Stimulated activated memory B cell treated with anti-CD40 and anti-IgM and Interleukin-4, amounts not matched to agents 10 μg/mL and 1 μg/mL and 100 μg/mL, for 72 hours (primary cell): ENCODE data around the gene KIFC1.

Experiments
- ATAC-seq: fragments of 150-1000 bp; cut with Tn5 transposase; 2 replicates; pipeline ENCODE4 v1.10.0; 2021
- H3K27ac Mint-ChIP-seq: one replicate; pipeline ENCODE4 v1.8.0; 2022; ENCODE audit warnings: mild to moderate bottlenecking, mixed read lengths
- H3K27me3 Mint-ChIP-seq: one replicate; pipeline ENCODE4 v1.8.0; 2022; ENCODE audit warnings: mixed read lengths
- H3K36me3 Mint-ChIP-seq: one replicate; pipeline ENCODE4 v1.8.0; 2022; ENCODE audit warnings: mixed read lengths
- H3K4me1 Mint-ChIP-seq: one replicate; pipeline ENCODE4 v1.8.0; 2022; ENCODE audit warnings: mixed read lengths
- H3K4me3 Mint-ChIP-seq: one replicate; pipeline ENCODE4 v1.8.0; 2022; ENCODE audit warnings: mild to moderate bottlenecking, moderate library complexity, mixed read lengths
- H3K9me3 Mint-ChIP-seq: one replicate; pipeline ENCODE4 v1.8.0; 2022; ENCODE audit warnings: mixed read lengths

KIFC1 gene

DNA sequence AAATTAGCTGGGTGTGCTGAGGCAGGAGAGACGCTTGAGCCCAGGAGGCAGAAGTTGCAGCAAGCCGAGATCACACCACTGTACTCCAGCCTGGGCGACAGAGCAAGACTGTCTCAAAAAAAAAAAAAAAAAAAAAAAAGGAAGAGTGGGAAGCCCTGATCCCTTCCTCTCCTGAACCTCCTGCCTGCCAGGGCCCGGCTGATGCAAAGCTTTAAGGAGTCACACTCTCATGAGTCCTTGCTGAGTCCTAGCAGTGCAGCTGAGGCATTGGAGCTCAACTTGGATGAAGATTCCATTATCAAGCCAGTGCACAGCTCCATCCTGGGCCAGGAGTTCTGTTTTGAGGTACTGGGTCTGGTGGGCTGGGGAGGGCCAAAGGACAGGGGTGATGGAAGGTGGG is 43.3 kb downstream of the KIFC1 start:
- peaks cover 42% of the 10 kb centered on the region for H3K36me3 Mint-ChIP-seq
- H3K9me3 Mint-ChIP-seq: no peaks in the 10 kb centered on the region

GRCh38 chr6:33437666-33438065 is 46.0 kb downstream of the KIFC1 start:
- no peaks in the 10 kb centered on the region for H3K9me3 Mint-ChIP-seq
- no peaks in the 10 kb centered on the region for H3K27me3 Mint-ChIP-seq
- ATAC-seq: no peak
- H3K27ac Mint-ChIP-seq: no peak overlapping the region
- H3K4me1 Mint-ChIP-seq: peaks cover 14% of the 10 kb centered on the region
- H3K36me3 Mint-ChIP-seq: peaks cover 64% of the 10 kb centered on the region
- H3K4me3 Mint-ChIP-seq: no peak overlapping the region

More for the DNA sequence above, 43.3 kb downstream of the KIFC1 start:
- no peak for ATAC-seq
- peaks cover 41% of the 10 kb centered on the region for H3K4me1 Mint-ChIP-seq
- no peak overlapping the region for H3K27ac Mint-ChIP-seq
- no peak overlapping the region for H3K4me3 Mint-ChIP-seq
- H3K27me3 Mint-ChIP-seq: no peaks in the 10 kb centered on the region

- no peak for ATAC-seq
- H3K36me3 Mint-ChIP-seq: peaks cover 62% of the 10 kb centered on the region
- no peaks in the 10 kb centered on the region for H3K27me3 Mint-ChIP-seq
- peaks cover 2% of the 10 kb centered on the region for H3K4me1 Mint-ChIP-seq
- H3K4me3 Mint-ChIP-seq: no peak overlapping the region
- H3K9me3 Mint-ChIP-seq: no peaks in the 10 kb centered on the region
- peak overlapping the region; percentile 43 for H3K27ac Mint-ChIP-seq
Observed at GRCh38 chr6:33438978-33439594, 47.5 kb downstream of the KIFC1 start.

DNA sequence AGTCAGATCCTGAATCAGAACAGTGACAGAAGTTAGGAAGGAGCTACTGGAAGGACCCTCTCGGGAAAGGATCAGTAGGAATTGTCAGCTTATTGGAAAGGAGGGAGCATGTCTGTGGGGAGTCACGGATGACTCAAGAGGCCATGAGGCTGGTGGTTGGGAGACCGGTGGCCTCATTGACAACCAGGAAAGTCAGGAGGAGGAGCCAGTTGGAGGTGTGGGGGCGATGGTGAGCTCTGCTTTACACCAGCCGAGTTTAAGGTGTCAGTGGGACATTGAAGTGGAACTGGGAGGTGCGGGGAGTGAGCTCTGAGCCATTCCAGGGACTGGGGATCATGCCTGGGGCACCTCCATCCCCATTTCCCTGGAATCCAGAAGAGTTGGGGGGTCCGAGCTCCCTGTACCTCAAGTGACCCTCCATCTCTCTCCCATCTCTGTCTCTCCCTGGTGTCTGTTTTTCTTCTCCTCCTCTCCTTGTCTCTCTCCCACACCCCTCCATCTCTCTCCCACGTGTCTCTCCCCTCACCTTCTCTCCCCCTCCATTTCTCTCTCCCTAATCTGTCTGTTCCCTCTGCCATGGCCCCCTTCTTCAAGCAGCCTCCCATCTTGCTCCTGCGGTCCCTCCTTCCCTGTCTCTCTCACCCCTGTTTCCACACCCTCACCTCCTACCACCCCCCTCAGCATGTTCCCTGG is 48.5 kb downstream of the KIFC1 start:
- Mint-ChIP-seq H3K36me3 (peaks cover 60% of the 10 kb centered on the region), H3K27me3 (no peaks in the 10 kb centered on the region), H3K27ac (peak overlapping the region; percentile 43), H3K9me3 (no peaks in the 10 kb centered on the region), H3K4me3 (no peak overlapping the region), H3K4me1 (no peaks in the 10 kb centered on the region)
- no peak for ATAC-seq

DNA sequence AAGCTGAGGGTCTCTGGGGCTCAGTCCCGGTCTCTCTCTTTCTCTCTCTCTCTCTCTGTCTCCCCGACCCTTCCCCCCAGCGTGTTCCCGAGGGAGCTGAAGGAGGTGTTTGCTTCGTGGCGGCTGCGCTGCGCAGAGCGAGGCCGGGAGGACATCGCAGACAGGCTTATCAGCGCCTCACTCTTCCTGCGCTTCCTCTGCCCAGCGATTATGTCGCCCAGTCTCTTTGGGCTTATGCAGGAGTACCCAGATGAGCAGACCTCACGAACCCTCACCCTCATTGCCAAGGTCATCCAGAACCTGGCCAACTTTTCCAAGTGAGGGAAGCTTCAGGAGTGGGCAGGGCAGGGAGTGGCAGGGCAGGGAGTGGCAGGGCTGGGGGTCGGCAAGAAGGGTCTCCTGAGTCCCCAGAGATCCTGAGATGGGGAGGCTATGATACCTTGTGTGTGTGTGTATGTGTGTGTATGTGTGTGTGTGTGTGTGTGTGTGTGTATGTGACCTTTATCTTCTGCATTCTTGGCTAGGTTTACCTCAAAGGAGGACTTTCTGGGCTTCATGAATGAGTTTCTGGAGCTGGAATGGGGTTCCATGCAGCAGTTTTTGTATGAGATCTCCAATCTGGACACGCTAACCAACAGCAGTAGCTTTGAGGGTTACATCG is 49.2 kb downstream of the KIFC1 start:
- no peaks in the 10 kb centered on the region for H3K9me3 Mint-ChIP-seq
- peaks cover 54% of the 10 kb centered on the region for H3K36me3 Mint-ChIP-seq
- peak overlapping the region; percentile 43 for H3K27ac Mint-ChIP-seq
- no peaks in the 10 kb centered on the region for H3K4me1 Mint-ChIP-seq
- ATAC-seq: no peak
- no peak overlapping the region for H3K4me3 Mint-ChIP-seq
- H3K27me3 Mint-ChIP-seq: no peaks in the 10 kb centered on the region

GRCh38 chr6:33441457-33441856 is 49.8 kb downstream of the KIFC1 start:
- Mint-ChIP-seq H3K4me1 (no peaks in the 10 kb centered on the region), H3K27me3 (no peaks in the 10 kb centered on the region), H3K9me3 (no peaks in the 10 kb centered on the region), H3K27ac (peak overlapping the region; percentile 36), H3K36me3 (peaks cover 60% of the 10 kb centered on the region), H3K4me3 (no peak overlapping the region)
- no peak for ATAC-seq

DNA sequence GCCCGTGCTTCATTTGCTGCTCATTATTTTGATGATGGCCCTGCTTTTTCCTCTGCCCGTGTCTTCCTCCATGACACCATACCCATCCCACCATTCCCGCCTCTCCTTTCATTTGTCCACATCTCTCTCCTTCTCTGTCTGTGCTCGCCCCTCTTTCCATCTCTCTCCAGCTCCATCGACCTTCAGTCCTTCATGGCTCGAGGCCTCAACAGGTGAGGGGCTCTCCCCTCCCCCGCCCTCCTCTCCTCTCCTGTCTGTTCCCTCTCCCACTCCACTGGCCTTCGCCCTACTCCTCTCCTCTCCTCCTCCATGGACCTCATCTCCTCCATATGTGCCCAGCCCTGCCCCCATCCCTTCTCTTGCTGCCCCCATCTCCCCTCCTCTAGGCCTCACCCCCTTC is 50.7 kb downstream of the KIFC1 start:
- ATAC-seq: no peak
- H3K4me3 Mint-ChIP-seq: no peak overlapping the region
- H3K4me1 Mint-ChIP-seq: no peaks in the 10 kb centered on the region
- H3K9me3 Mint-ChIP-seq: no peaks in the 10 kb centered on the region
- H3K36me3 Mint-ChIP-seq: peaks cover 61% of the 10 kb centered on the region
- no peak overlapping the region for H3K27ac Mint-ChIP-seq
- no peaks in the 10 kb centered on the region for H3K27me3 Mint-ChIP-seq

DNA sequence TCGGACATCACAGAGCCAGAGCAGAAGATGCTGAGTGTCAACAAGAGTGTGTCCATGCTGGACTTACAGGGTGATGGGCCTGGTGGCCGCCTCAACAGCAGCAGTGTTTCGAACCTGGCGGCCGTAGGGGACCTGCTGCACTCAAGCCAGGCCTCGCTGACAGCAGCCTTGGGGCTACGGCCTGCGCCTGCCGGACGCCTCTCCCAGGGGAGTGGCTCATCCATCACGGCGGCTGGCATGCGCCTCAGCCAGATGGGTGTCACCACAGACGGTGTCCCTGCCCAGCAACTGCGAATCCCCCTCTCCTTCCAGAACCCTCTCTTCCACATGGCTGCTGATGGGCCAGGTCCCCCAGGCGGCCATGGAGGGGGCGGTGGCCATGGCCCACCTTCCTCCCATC is 51.4 kb downstream of the KIFC1 start:
- Mint-ChIP-seq H3K27ac (no peak overlapping the region), H3K27me3 (no peaks in the 10 kb centered on the region), H3K4me3 (no peak overlapping the region), H3K9me3 (no peaks in the 10 kb centered on the region), H3K4me1 (no peaks in the 10 kb centered on the region), H3K36me3 (peaks cover 61% of the 10 kb centered on the region)
- no peak for ATAC-seq

DNA sequence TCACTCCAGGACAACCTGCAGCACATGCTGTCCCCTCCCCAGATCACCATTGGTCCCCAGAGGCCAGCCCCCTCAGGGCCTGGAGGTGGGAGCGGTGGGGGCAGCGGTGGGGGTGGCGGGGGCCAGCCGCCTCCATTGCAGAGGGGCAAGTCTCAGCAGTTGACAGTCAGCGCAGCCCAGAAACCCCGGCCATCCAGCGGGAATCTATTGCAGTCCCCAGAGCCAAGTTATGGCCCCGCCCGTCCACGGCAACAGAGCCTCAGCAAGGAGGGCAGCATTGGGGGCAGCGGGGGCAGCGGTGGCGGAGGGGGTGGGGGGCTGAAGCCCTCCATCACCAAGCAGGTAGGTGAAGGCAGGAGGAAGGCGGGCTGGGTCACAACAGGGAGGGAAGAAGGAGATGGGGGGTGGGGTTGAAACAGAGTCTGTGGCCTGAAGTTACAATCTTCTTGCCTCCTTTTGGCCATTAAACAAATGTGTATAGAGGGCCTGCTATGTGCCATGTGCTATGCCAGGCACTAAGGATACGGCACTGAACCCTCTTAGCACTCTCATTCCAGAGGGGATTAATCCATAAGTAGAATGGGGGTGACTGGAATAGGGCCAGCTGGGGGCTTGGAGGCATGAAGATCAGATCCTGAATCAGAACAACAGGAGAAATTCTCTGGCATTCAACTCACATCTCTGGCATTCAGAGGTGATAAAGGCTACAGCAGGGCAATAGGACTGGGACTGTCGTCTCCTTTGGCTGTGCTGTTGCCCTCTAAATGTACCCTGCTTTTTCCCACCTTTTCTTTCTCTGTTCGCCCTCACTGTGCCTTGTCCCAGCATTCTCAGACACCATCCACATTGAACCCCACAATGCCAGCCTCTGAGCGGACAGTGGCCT is 52.2 kb downstream of the KIFC1 start:
- no peak overlapping the region for H3K4me3 Mint-ChIP-seq
- H3K9me3 Mint-ChIP-seq: no peaks in the 10 kb centered on the region
- no peaks in the 10 kb centered on the region for H3K27me3 Mint-ChIP-seq
- ATAC-seq: no peak
- no peak overlapping the region for H3K27ac Mint-ChIP-seq
- H3K36me3 Mint-ChIP-seq: peaks cover 63% of the 10 kb centered on the region
- H3K4me1 Mint-ChIP-seq: peaks cover 6% of the 10 kb centered on the region

- Mint-ChIP-seq H3K9me3 (no peaks in the 10 kb centered on the region), H3K4me3 (no peak overlapping the region), H3K27ac (no peak overlapping the region), H3K4me1 (peaks cover 9% of the 10 kb centered on the region), H3K27me3 (no peaks in the 10 kb centered on the region), H3K36me3 (peaks cover 54% of the 10 kb centered on the region)
- ATAC-seq: no peak
Observed at GRCh38 chr6:33445119-33445603, 53.5 kb downstream of the KIFC1 start.

DNA sequence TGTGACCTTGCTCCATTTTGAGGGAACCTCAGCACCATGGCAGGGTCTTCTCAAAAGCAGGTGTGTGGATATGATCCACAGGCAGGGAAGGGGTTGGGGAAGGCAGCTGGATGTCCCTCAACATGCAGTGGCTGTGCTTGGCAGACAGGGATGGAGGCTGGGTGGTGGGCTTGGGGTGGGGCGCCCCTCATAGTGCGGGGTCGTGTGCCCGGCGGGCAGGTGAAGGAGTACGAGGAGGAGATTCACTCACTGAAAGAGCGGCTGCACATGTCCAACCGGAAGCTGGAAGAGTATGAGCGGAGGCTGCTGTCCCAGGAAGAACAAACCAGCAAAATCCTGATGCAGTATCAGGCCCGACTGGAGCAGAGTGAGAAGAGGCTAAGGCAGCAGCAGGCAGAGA is 54.7 kb downstream of the KIFC1 start:
- no peaks in the 10 kb centered on the region for H3K27me3 Mint-ChIP-seq
- H3K4me1 Mint-ChIP-seq: peaks cover 9% of the 10 kb centered on the region
- ATAC-seq: no peak
- no peaks in the 10 kb centered on the region for H3K9me3 Mint-ChIP-seq
- H3K27ac Mint-ChIP-seq: peak overlapping the region; percentile 48
- no peak overlapping the region for H3K4me3 Mint-ChIP-seq
- H3K36me3 Mint-ChIP-seq: peaks cover 45% of the 10 kb centered on the region

- Mint-ChIP-seq H3K27ac (no peak overlapping the region), H3K27me3 (no peaks in the 10 kb centered on the region), H3K4me1 (peaks cover 38% of the 10 kb centered on the region), H3K9me3 (no peaks in the 10 kb centered on the region), H3K4me3 (no peak overlapping the region), H3K36me3 (peaks cover 32% of the 10 kb centered on the region)
- ATAC-seq: no peak
Observed at GRCh38 chr6:33450434-33450833, 58.8 kb downstream of the KIFC1 start.

DNA sequence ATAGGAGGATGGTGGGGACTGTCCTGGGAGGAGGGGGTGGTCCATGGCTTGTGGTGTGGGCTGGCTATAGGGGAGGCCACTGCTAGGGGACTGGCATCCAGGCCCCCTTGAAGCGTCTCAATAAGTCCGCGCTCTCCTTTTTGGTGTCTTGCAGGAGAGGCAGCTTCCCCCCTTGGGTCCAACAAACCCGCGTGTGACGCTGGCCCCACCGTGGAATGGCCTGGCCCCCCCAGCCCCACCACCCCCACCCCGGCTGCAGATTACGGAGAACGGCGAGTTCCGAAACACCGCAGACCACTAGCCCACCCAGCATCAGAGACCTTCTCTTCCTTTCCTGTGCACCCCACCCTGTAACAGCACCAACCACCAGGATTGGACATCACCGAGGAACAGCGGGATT is 60.0 kb downstream of the KIFC1 start:
- Mint-ChIP-seq H3K9me3 (no peaks in the 10 kb centered on the region), H3K36me3 (peaks cover 36% of the 10 kb centered on the region), H3K4me3 (no peak overlapping the region), H3K27ac (peak overlapping the region; percentile 42), H3K4me1 (peaks cover 45% of the 10 kb centered on the region), H3K27me3 (no peaks in the 10 kb centered on the region)
- no peak for ATAC-seq

DNA sequence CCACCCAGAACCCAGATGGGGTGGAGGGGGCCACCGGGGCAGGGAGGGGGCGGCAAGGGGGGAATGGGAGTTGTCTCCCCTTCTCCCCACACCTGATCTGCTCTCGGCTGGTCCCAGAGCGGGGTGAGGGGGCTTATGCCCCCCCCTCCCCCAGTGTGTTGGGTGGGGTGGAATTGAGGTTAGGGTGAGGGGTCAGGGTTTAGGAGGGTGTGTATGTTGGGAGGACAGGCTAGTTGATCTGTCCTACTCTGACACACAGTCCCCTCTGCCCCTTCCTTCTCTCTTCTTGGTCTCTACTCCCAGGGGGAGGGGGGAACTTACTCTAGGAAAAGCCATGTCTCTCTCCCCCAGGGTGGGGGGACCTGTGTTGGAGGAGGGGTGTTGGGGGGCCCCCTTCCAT is 60.9 kb downstream of the KIFC1 start:
- Mint-ChIP-seq H3K36me3 (peaks cover 38% of the 10 kb centered on the region), H3K27ac (peak overlapping the region; percentile 42), H3K4me1 (peaks cover 45% of the 10 kb centered on the region), H3K9me3 (no peaks in the 10 kb centered on the region), H3K27me3 (no peaks in the 10 kb centered on the region), H3K4me3 (no peak overlapping the region)
- ATAC-seq: no peak

- H3K4me3 Mint-ChIP-seq: peak overlapping the region; percentile 99
- no peaks in the 10 kb centered on the region for H3K9me3 Mint-ChIP-seq
- H3K4me1 Mint-ChIP-seq: peaks cover 43% of the 10 kb centered on the region
- no peaks in the 10 kb centered on the region for H3K27me3 Mint-ChIP-seq
- H3K27ac Mint-ChIP-seq: peak overlapping the region; percentile 94
- no peak for ATAC-seq
- H3K36me3 Mint-ChIP-seq: peaks cover 30% of the 10 kb centered on the region
Observed at GRCh38 chr6:33453393-33454008, 61.9 kb downstream of the KIFC1 start.
